K562 (cell line): ENCODE data around the gene MYO6. TPM values are rescaled to one million over a fixed set of nuclear protein-coding genes. Genes with fewer than 3 reads are reported as not detected.

Experiments used
- ATAC-seq: fragments of 200-7000 bp; cut with Tn5 transposase; 3 replicates; pipeline ENCODE4 v1.9.1; 2020; ENCODE audit warnings: moderate library complexity
- BruUV-seq: library from RNA; stranded (reverse); fragments of 400-500 nt; replicated peaks from 2 replicates; lab custom pipeline; 2021; lab: Mats Ljungman, UMichigan
- CTCF ChIA-PET: fragments of 300-600 bp; formaldehyde crosslinking; extraction: SDS; loops from one replicate; lab custom pipeline; 2021; ENCODE audit warnings: low intra/inter-chr PET ratio; lab: Yijun Ruan, JAX
- POLR2A ChIA-PET: fragments of 300-600, 350-650 bp; sonication (Branson Sonifier 250); formaldehyde crosslinking; extraction: SDS; loops from one replicate; lab custom pipeline; 2021; ENCODE audit warnings: antibody characterized with exemption, inconsistent platforms; lab: Yijun Ruan, JAX
- DNase-seq, 4 experiments: peaks; one replicate each; pipeline versions ENCODE4 v3.0.0 to v3.0.0-alpha.2; 2011 to 2018; ENCODE audit warnings: low spot score in 3 of 4, mixed read lengths in 3 of 4; ENCODE audit errors: extremely low read depth in 1 of 4
- FAIRE-seq: peaks from 2 replicates; lab custom pipeline; 2011; peaks lifted over from hg19 to GRCh38; lab: Jason Lieb, UNC
- H2AFZ ChIP-seq: 2 replicates; pipeline ENCODE4 v1.6.0; 2011; ENCODE audit warnings: low read depth, low read length, control low read depth, inconsistent platforms
- H3K27ac ChIP-seq: fragments of 200-600 bp; 3 replicates; pipeline ENCODE4 v1.8.0; 2011; ENCODE audit warnings: low read depth, mild to moderate bottlenecking, control low read depth, inconsistent platforms, low read length, moderate library complexity, mixed read lengths; ENCODE audit errors: extremely low read depth
- H3K27me3 ChIP-seq, 2 experiments: fragments of 300-600 bp in 1 of 2; 2 replicates in 1 of 2; 3 replicates in 1 of 2; pipeline versions ENCODE4 v1.6.0 to v1.8.0; 2011; ENCODE audit warnings: inconsistent platforms in 2 of 2, low read length in 2 of 2, mild to moderate bottlenecking in 1 of 2, mixed read lengths in 1 of 2, moderate library complexity in 1 of 2; ENCODE audit not compliant: control insufficient read depth in 2 of 2, insufficient read depth in 2 of 2
- H3K36me3 ChIP-seq: fragments of 300-600 bp; 3 replicates; pipeline ENCODE4 v1.8.0; 2011; ENCODE audit warnings: mild to moderate bottlenecking, low read length, inconsistent platforms; ENCODE audit not compliant: control insufficient read depth, insufficient read depth
- H3K4me1 ChIP-seq, 2 experiments: fragments of 200-600 bp in 1 of 2; replicated peaks in 1 of 2; 2 replicates in 1 of 2; 3 replicates in 1 of 2; pipeline versions ENCODE4 v1.5.1 to v1.8.0; 2011; ENCODE audit warnings: inconsistent platforms in 2 of 2, low read length in 2 of 2, mild to moderate bottlenecking in 1 of 2, mixed read lengths in 1 of 2, moderate library complexity in 1 of 2; ENCODE audit not compliant: control insufficient read depth in 2 of 2, insufficient read depth in 2 of 2
- H3K4me2 ChIP-seq: 2 replicates; pipeline ENCODE4 v1.6.1; 2011; ENCODE audit warnings: low read length, control low read depth, inconsistent platforms, mixed read lengths; ENCODE audit not compliant: insufficient read depth
- H3K4me3 ChIP-seq: fragments of 200-600 bp; sonication (generic), shearing (Covaris generic); 2 replicates; pipeline ENCODE4 v1.5.1; 2016; ENCODE audit warnings: control low read depth, inconsistent platforms
- H3K79me2 ChIP-seq: fragments of 200-600 bp; 3 replicates; pipeline ENCODE4 v1.8.0; 2011; ENCODE audit warnings: low read length, inconsistent platforms; ENCODE audit not compliant: control insufficient read depth, insufficient read depth
- H3K9ac ChIP-seq, 2 experiments: 2 replicates each; pipeline versions ENCODE4 v1.6.0 to v1.6.1; 2011; ENCODE audit warnings: low read depth in 2 of 2, low read length in 2 of 2, control low read depth in 1 of 2, inconsistent platforms in 1 of 2, mild to moderate bottlenecking in 1 of 2, mixed read lengths in 1 of 2; ENCODE audit not compliant: insufficient read depth in 1 of 2
- H3K9me1 ChIP-seq: one replicate; pipeline ENCODE4 v1.6.0; 2011; ENCODE audit warnings: inconsistent platforms, mild to moderate bottlenecking, low read length, moderate library complexity; ENCODE audit not compliant: control insufficient read depth, insufficient read depth
- H3K9me3 ChIP-seq: replicated peaks from 2 replicates; pipeline ENCODE4 v1.5.1; 2011; ENCODE audit warnings: low read depth, low read length, inconsistent platforms; ENCODE audit not compliant: control insufficient read depth, insufficient read depth
- H4K20me1 ChIP-seq: replicated peaks from 2 replicates; pipeline ENCODE4 v1.6.1; 2011; ENCODE audit warnings: low read length, inconsistent platforms, mixed read lengths; ENCODE audit not compliant: control insufficient read depth, insufficient read depth
- ARNT ChIP-seq, 2 experiments: fragments of 450-650 bp; IDR thresholded peaks; 2 replicates each; pipeline ENCODE4 v1.6.1; 2016; ENCODE audit warnings: mild to moderate bottlenecking in 1 of 2
- CBX1 ChIP-seq: sonication (generic); IDR thresholded peaks from 2 replicates; pipeline ENCODE4 v1.6.1; 2016; ENCODE audit warnings: antibody characterized with exemption, low read depth, mild to moderate bottlenecking
- DPF2 ChIP-seq: fragments of 450-650 bp; IDR thresholded peaks from 2 replicates; pipeline ENCODE4 v1.6.1; 2016
- KLF13 ChIP-seq: fragments of 450-650 bp; IDR thresholded peaks from 2 replicates; pipeline ENCODE4 v1.6.1; 2016; ENCODE audit warnings: missing genetic modification characterization, low read depth, mild to moderate bottlenecking, missing compliant biosample characterization, moderate library complexity, borderline replicate concordance
- NCOA2 ChIP-seq, 2 experiments: fragments of 450-650 bp; IDR thresholded peaks; 2 replicates each; pipeline ENCODE4 v1.6.1; 2018; ENCODE audit warnings: mild to moderate bottlenecking in 2 of 2, moderate library complexity in 1 of 2; ENCODE audit not compliant: partially characterized antibody in 2 of 2
- NELFE ChIP-seq: IDR thresholded peaks from 2 replicates; pipeline ENCODE4 v1.6.1; 2011; ENCODE audit warnings: mild to moderate bottlenecking; ENCODE audit not compliant: insufficient read depth, insufficient read length
- POLR2B ChIP-seq: fragments of 450-650 bp; IDR thresholded peaks from 2 replicates; pipeline ENCODE4 v1.6.1; 2018; ENCODE audit warnings: low read depth; ENCODE audit not compliant: partially characterized antibody
- RAD21 ChIP-seq, 2 experiments: fragments of 250-450 bp in 1 of 2; fragments of 450-650 bp in 1 of 2; sonication (Bioruptor Pico) in 1 of 2; formaldehyde crosslinking in 1 of 2; IDR thresholded peaks in 1 of 2; conservative IDR thresholded peaks in 1 of 2; 2 replicates each; pipeline versions ENCODE4 v1.4.0 to v1.8.0; 2020 to 2022; ENCODE audit warnings: mild to moderate bottlenecking in 2 of 2, moderate library complexity in 1 of 2
- TAF9B ChIP-seq: fragments of 450-650 bp; IDR thresholded peaks from 2 replicates; pipeline ENCODE4 v1.6.1; 2018; ENCODE audit warnings: mild to moderate bottlenecking; ENCODE audit not compliant: partially characterized antibody
- ZC3H4 ChIP-seq: sonication (generic); formaldehyde crosslinking; IDR thresholded peaks from 2 replicates; pipeline ENCODE4 v1.9.0; 2021; ENCODE audit warnings: missing genetic modification reagents, borderline replicate concordance
- ZNF217 ChIP-seq: sonication (generic); formaldehyde crosslinking; IDR thresholded peaks from 2 replicates; pipeline ENCODE4 v1.8.0; 2022; ENCODE audit warnings: mild to moderate bottlenecking, missing genetic modification reagents
- WGBS: fragments of 100-300 bp; shearing (Covaris generic); methylation state at CpG from one replicate; pipeline ENCODE4 v1.1.6; 2016; ENCODE audit warnings: low coverage, mixed read lengths; ENCODE audit not compliant: insufficient coverage; ENCODE audit errors: missing lambda C conversion rate; 5-methylcytosine and 5-hydroxymethylcytosine counted together
- in situ Hi-C: fragments of 300-500 bp; cut with MboI; formaldehyde crosslinking; loops from 4 replicates; pipeline ENCODE4 v1.15.0; 2018; ENCODE audit warnings: inconsistent platforms, mixed read lengths
- intact Hi-C: fragments of 100-400 bp; cut with micrococcal nuclease; formaldehyde crosslinking; loops from 2 replicates; pipeline ENCODE4 v1.14.2; 2022
- polyA plus RNA-seq, 8 experiments: library from polyadenylated mRNA; depleted of rRNA in 4 of 8; stranded (reverse) in 5 of 8; unstranded in 3 of 8; fragments of >200 nt; fragmentation: Nextera tagmentation in 2 of 8; fragmentation: Illumina TruSeq in 1 of 8; extraction: Ambion mirVana in 2 of 8; extraction: Trizol in 1 of 8; gene quantifications; 2 replicates each; pipeline versions ENCODE4 v1.2.1 to v1.2.3, GENCODE V29; 2011 to 2014; ENCODE audit warnings: inconsistent platforms in 1 of 8, missing spikeins in 1 of 8
- total RNA-seq, 7 experiments: library from RNA; depleted of rRNA in 6 of 7; stranded (reverse); fragments of >200 nt in 6 of 7; fragmentation: Illumina TruSeq in 2 of 7; extraction: Trizol in 2 of 7; gene quantifications; 2 replicates each; pipeline versions ENCODE4 v1.2.1 to v1.2.3, GENCODE V29; 2011 to 2021; ENCODE audit warnings: low replicate concordance in 1 of 7
- TF ChIP-seq, protein P1 (sequence below), 3 experiments: IDR thresholded peaks in 2 of 3; conservative IDR thresholded peaks in 1 of 3; 2 replicates each; pipeline ENCODE4 v1.5.1; 2011 to 2012; ENCODE audit warnings: low read length in 3 of 3, mild to moderate bottlenecking in 3 of 3, control low read depth in 2 of 3, improper control_type of control experiment in 1 of 3, inconsistent platforms in 1 of 3, low read depth in 1 of 3, mixed read lengths in 1 of 3, moderate library complexity in 1 of 3; ENCODE audit not compliant: insufficient read depth in 2 of 3
- TF ChIP-seq, protein P2 (sequence below): fragments of 450-650 bp; IDR thresholded peaks from 2 replicates; pipeline ENCODE4 v1.6.1; 2017; ENCODE audit warnings: mild to moderate bottlenecking, moderate library complexity
- TF ChIP-seq, protein P3 (sequence below): fragments of 450-650 bp; IDR thresholded peaks from 2 replicates; pipeline ENCODE4 v1.6.1; 2014; ENCODE audit warnings: low read depth, mild to moderate bottlenecking, moderate library complexity, borderline replicate concordance
- TF ChIP-seq, protein P4 (sequence below): fragments of 200-800 bp; sonication (Bioruptor generic); IDR thresholded peaks from 2 replicates; pipeline ENCODE4 v1.6.1; 2017; ENCODE audit warnings: missing genetic modification characterization, missing compliant biosample characterization
- TF ChIP-seq, protein P5 (sequence below): fragments of 250-450 bp; sonication (Bioruptor Pico); IDR thresholded peaks from 2 replicates; pipeline ENCODE4 v1.8.0; 2022; ENCODE audit warnings: moderate library complexity, mild to moderate bottlenecking, inconsistent platforms

MYO6 gene
- total and polyA plus RNA-seq, 9 of the 15 experiments (the other 6 are each of a cell fraction or from before 2014, with no cell fraction given), result 1.3 to 5.5 (median 2.7) TPM

DNA sequence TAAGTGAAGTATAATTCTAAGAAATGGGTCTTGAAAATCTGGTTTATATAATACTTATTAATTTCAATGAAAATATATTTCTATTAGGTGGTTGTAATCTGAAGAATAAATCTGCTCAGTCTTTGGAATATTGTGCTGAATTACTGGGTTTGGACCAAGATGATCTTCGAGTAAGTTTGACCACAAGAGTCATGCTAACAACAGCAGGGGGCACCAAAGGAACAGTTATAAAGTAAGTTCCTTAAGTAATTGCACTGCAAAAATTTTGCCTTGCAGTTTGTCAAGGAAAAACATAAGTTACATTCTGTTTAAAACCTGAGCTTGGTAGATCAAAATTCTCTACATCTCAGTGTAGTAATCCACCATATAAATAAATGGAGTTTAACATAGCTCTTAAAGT is 106.0 kb downstream of the MYO6 start:
- peak; percentile 21 to 75 (median 28) for DNase-seq
- no peak for TF ChIP-seq POLR2B
- no peak for TF ChIP-seq ARNT (IDR thresholded peaks at IDR 0.05)
- no peak for TF ChIP-seq NELFE
- TF ChIP-seq CBX1, result no peak
- TF ChIP-seq DPF2, result no peak
- TF ChIP-seq, protein P1, sequence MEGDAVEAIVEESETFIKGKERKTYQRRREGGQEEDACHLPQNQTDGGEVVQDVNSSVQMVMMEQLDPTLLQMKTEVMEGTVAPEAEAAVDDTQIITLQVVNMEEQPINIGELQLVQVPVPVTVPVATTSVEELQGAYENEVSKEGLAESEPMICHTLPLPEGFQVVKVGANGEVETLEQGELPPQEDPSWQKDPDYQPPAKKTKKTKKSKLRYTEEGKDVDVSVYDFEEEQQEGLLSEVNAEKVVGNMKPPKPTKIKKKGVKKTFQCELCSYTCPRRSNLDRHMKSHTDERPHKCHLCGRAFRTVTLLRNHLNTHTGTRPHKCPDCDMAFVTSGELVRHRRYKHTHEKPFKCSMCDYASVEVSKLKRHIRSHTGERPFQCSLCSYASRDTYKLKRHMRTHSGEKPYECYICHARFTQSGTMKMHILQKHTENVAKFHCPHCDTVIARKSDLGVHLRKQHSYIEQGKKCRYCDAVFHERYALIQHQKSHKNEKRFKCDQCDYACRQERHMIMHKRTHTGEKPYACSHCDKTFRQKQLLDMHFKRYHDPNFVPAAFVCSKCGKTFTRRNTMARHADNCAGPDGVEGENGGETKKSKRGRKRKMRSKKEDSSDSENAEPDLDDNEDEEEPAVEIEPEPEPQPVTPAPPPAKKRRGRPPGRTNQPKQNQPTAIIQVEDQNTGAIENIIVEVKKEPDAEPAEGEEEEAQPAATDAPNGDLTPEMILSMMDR (IDR thresholded peaks at IDR 0.05 in 2 of 3, conservative IDR thresholded peaks at IDR 0.05 in 1 of 3; ENCODE audit: insufficient read depth in 2 of 3, low read depth in 1 of 3, low read length in 3 of 3), result peak; percentile 25 to 64 (median 59); a peak in 4 of 6 replicates
- TF ChIP-seq, protein P2, sequence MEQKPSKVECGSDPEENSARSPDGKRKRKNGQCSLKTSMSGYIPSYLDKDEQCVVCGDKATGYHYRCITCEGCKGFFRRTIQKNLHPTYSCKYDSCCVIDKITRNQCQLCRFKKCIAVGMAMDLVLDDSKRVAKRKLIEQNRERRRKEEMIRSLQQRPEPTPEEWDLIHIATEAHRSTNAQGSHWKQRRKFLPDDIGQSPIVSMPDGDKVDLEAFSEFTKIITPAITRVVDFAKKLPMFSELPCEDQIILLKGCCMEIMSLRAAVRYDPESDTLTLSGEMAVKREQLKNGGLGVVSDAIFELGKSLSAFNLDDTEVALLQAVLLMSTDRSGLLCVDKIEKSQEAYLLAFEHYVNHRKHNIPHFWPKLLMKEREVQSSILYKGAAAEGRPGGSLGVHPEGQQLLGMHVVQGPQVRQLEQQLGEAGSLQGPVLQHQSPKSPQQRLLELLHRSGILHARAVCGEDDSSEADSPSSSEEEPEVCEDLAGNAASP, result no peak
- TF ChIP-seq, protein P3, sequence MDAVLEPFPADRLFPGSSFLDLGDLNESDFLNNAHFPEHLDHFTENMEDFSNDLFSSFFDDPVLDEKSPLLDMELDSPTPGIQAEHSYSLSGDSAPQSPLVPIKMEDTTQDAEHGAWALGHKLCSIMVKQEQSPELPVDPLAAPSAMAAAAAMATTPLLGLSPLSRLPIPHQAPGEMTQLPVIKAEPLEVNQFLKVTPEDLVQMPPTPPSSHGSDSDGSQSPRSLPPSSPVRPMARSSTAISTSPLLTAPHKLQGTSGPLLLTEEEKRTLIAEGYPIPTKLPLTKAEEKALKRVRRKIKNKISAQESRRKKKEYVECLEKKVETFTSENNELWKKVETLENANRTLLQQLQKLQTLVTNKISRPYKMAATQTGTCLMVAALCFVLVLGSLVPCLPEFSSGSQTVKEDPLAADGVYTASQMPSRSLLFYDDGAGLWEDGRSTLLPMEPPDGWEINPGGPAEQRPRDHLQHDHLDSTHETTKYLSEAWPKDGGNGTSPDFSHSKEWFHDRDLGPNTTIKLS, result no peak
- TF ChIP-seq, protein P4, sequence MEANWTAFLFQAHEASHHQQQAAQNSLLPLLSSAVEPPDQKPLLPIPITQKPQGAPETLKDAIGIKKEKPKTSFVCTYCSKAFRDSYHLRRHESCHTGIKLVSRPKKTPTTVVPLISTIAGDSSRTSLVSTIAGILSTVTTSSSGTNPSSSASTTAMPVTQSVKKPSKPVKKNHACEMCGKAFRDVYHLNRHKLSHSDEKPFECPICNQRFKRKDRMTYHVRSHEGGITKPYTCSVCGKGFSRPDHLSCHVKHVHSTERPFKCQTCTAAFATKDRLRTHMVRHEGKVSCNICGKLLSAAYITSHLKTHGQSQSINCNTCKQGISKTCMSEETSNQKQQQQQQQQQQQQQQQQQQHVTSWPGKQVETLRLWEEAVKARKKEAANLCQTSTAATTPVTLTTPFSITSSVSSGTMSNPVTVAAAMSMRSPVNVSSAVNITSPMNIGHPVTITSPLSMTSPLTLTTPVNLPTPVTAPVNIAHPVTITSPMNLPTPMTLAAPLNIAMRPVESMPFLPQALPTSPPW, result no peak
- TF ChIP-seq RAD21 (CRISPR knock-in tag; conservative IDR thresholded peaks at IDR 0.05 in 1 of 2, IDR thresholded peaks at IDR 0.05 in 1 of 2), result peak in 1 of 2 experiments; percentile 59; a peak in 3 of 4 replicates
- no peak for TF ChIP-seq ZNF217
- TF ChIP-seq NCOA2 (IDR thresholded peaks at IDR 0.05; ENCODE audit: partially characterized antibody in 2 of 2), result no peak
- TF ChIP-seq, protein P5, sequence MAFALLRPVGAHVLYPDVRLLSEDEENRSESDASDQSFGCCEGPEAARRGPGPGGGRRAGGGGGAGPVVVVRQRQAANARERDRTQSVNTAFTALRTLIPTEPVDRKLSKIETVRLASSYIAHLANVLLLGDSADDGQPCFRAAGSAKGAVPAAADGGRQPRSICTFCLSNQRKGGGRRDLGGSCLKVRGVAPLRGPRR (CRISPR knock-in tag), result no peak
- TF ChIP-seq KLF13 (tag), result no peak
- no peak for TF ChIP-seq ZC3H4 (CRISPR knock-in tag)
- no peak for TF ChIP-seq TAF9B

More for the DNA sequence above, 106.0 kb downstream of the MYO6 start:
- 5% methylated on average over 1 of the region's 1 CpG for WGBS
- Histone ChIP-seq H3K4me2 (no peak overlapping the region), H3K4me3 (no peak overlapping the region), H3K27me3 (no peaks in the 10 kb centered on the region; a peak in 1 of 5 replicates), H4K20me1 (no peaks in the 10 kb centered on the region), H3K9me3 (no peaks in the 10 kb centered on the region), H3K27ac (no peak overlapping the region), H2AFZ (no peak overlapping the region), H3K36me3 (no peaks in the 10 kb centered on the region), H3K9me1 (no peaks in the 10 kb centered on the region), H3K79me2 (no peaks in the 10 kb centered on the region), H3K4me1 (no peaks in the 10 kb centered on the region), H3K9ac (no peak overlapping the region)
- BruUV-seq, result no TSS peak
- FAIRE-seq, result peak; percentile 11
- ATAC-seq, result peak; percentile 78
- in situ Hi-C loops (no loop called here), intact Hi-C loops (loop anchor here (10.0 kb wide), 1 partner anchor 80 kb away; no protein-coding TSS in a partner anchor)
- CTCF ChIA-PET, result no interaction called here
- POLR2A ChIA-PET, result no interaction called here
